Myocyte (in vitro differentiated cells): Measurements from ENCODE around the gene DNM1L. TPM values are rescaled to one million over a fixed set of nuclear protein-coding genes. Genes with fewer than 3 reads are reported as not detected.
"Not testable (repeated sequence)": the region's sequence is repeated elsewhere in the genome, so short reads cannot be mapped to it uniquely, and the experiment has no call there.

ENCODE experiments used
- DNase-seq: peaks from one replicate; pipeline ENCODE4 v3.0.0-alpha.2; 2012; ENCODE audit warnings: low read depth
- total RNA-seq: library from RNA; depleted of rRNA; stranded (reverse); fragments of >200 nt; gene quantifications from 2 replicates; pipeline ENCODE4 v1.2.3, GENCODE V29; 2014

Gene DNM1L
- total RNA-seq, 1 donor from 2014 or later = 44.4 TPM

DNA sequence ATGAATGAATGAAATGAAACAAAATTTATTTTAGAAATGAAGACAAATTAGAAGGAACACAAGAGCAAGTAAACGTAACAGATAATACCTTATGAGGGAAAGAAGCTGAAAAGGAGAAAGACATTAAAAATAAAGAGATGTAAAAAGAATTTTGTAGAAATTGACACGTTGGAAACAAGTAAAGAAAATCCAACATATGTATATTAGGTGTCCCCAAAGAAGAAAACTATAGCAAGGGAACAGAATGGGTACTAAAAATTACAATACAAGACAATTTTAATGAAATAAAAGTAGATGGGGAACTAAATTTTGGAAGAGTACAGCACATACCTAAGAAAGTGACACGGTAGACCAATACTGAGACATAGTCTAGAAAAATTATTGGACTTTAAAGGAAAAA lies 16.7 kb downstream of the DNM1L start:
- no peak for DNase-seq

DNA sequence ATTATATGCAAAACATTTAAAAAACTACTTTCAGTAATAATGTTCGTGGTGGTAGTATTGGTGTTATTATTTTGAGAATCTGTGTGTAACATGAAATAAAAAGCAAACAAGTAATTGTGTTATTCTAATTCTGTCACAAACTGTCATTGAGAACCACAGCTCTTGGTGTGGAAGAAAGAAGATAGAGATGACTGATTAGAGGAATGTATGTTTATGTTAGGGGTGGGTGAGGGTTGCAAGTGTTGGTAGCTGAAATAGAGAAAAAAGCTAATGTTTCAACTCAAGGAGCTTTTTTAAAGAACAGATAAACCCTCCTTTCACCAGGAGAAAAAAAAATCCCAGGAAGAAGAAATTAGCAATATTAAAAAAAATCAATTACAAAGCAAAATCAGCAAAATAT lies 18.3 kb downstream of the DNM1L start:
- no peak for DNase-seq

DNA sequence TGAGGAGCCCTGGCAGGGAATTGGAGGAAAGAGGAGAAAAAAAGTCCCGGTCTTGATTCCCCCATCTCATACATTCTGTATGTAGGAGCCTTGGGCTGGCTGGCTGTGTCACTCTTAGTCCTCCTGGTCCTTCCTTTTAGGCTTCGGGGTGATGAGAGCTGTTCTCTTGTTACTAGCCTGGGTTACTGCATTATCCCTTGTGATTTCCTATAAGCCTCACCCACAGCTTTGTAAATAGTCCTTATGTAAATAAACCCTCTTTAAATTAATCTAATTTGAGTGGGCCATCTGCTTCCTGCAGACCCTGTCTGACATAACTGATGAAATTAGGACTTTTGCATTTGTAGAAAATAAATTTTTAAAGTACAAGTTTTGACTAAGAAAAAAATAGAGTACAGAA lies 19.2 kb downstream of the DNM1L start:
- no peak for DNase-seq

- not testable (repeated sequence) for DNase-seq
Measured at GRCh38 chr12:32699437-32699836, 20.3 kb downstream of the DNM1L start.

- DNase-seq = no peak
Measured at GRCh38 chr12:32702473-32702872, 23.4 kb downstream of the DNM1L start.

GRCh38 chr12:32702946-32703345 lies 23.8 kb downstream of the DNM1L start:
- no peak for DNase-seq

DNA sequence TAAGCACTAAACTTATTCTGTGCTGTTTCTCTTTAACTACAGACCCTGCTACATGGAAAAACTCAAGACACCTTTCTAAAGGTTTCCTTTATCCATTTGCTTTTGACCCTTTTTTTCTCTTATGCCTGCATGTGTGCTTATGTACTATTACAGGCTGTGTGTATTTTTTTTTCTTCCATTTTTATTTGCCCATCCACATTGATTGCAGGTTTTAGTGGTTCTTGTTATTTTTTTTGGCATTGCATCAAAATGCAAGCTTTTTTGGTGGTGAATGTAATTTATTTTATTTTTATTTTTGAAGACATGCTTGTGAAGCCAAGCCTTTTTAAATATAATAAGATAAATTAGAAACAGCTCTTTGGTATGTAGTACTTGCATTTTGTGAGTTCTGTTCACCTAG lies 26.7 kb downstream of the DNM1L start:
- DNase-seq = no peak

GRCh38 chr12:32706335-32707024 lies 27.4 kb downstream of the DNM1L start:
- DNase-seq = no peak

- no peak for DNase-seq
Measured at GRCh38 chr12:32708926-32709325, 29.8 kb downstream of the DNM1L start.

- no peak for DNase-seq
Measured at GRCh38 chr12:32714772-32715171, 35.7 kb downstream of the DNM1L start.

DNA sequence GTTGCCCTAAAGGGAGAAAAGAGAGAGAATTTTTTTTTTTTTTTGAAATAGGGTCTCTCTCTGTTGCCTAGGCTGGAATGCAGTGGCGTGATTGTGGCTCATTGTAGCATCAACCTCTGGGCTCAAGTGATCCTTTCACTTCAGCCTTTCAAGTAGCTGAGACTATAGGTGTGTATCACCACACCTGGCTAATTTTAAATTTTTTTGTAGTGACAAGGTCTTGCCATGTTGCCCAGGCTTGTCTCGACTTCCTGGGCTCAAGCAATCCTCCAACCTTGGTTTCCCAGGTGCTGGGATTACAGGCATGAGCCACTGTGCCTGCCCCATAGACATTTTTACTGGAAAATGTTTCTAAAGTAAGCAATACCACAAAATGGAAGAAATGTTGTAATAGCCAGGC lies 39.8 kb downstream of the DNM1L start:
- no peak for DNase-seq

DNA sequence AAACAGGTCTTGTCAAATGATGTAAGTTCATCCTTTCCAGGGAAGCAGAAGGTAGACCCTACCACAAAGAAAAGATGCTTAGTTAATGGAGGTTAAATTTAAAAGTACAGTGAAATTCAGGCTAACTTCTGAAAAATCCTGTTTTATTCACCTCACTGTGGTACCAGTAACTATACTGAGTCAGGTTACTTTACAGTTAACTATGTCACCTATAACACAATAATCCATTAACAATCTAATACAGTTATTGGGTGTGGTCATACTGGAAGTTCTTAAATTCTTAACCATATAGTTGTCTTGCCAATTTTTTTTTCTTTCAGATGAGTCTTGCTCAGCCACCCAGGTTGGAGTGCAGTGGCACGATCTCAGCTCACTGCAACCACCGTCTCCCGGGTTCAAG lies 46.2 kb downstream of the DNM1L start:
- DNase-seq = not testable (repeated sequence)

GRCh38 chr12:32726286-32726685 lies 47.2 kb downstream of the DNM1L start:
- no peak for DNase-seq

GRCh38 chr12:32727237-32727636 lies 48.1 kb downstream of the DNM1L start:
- no peak for DNase-seq

GRCh38 chr12:32734952-32735351 lies 55.9 kb downstream of the DNM1L start:
- no peak for DNase-seq

DNA sequence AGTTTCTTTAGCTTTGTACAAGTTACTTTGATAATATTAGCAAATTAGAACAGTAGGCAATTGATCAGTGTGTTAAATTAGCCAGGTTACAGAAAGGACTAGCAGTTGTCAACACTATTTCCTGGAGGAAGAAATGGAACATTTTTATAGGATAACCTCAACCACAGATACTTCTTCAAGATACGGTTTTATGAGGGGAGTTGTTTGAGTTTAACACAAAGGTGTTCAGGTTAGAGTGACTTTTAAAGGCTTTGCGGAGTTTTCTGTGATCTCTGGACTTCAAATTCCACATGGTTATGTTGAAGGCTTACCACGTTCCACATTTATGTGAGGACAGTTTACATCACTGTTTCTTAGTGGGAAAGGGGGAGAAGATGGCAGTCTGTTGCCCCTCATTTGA lies 57.3 kb downstream of the DNM1L start:
- no peak for DNase-seq

DNA sequence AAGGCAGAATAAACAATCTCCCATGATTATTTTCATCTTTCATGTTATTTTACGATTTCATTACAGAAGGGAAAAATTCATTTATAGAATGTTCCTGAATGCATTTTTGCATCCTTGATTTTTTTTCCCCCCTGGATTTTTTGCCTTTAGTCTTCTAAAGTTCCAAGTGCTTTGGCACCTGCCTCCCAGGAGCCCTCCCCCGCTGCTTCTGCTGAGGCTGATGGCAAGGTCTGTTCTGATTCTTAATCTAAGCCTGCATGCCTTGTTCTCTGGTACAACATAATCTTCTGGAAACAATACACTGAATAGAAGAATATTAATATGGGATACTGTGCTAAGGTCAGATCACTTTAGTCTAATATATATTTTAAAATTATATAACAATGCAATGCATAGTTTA lies 58.6 kb downstream of the DNM1L start:
- no peak for DNase-seq

- peak; percentile 16 for DNase-seq
Measured at GRCh38 chr12:32739279-32739678, 60.2 kb downstream of the DNM1L start.

GRCh38 chr12:32742133-32742532 lies 63.0 kb downstream of the DNM1L start:
- no peak for DNase-seq

- DNase-seq = no peak
Measured at GRCh38 chr12:32743264-32743663, 64.2 kb downstream of the DNM1L start.

- DNase-seq = no peak
Measured at GRCh38 chr12:32753605-32754004, 74.5 kb downstream of the DNM1L start.

DNA sequence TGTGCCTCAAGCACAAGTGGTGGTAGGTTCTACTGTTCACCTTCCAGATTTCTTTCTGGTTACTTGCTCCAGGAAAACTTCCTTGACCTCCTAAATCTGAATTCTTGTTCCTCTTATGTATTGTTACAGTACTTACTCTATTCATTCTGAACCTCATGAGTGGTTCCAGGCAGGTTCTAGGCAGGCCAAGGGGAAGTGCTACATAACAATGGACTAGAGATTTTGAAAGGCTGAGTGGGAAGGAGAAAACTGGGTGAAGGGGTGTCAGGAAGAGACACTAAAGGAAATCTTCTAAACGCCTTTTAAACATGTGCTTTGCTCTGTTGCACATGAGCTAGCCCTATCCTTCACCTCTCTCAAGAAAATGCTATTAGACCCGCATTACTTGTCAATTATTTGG lies 75.0 kb downstream of the DNM1L start:
- DNase-seq = no peak

DNA sequence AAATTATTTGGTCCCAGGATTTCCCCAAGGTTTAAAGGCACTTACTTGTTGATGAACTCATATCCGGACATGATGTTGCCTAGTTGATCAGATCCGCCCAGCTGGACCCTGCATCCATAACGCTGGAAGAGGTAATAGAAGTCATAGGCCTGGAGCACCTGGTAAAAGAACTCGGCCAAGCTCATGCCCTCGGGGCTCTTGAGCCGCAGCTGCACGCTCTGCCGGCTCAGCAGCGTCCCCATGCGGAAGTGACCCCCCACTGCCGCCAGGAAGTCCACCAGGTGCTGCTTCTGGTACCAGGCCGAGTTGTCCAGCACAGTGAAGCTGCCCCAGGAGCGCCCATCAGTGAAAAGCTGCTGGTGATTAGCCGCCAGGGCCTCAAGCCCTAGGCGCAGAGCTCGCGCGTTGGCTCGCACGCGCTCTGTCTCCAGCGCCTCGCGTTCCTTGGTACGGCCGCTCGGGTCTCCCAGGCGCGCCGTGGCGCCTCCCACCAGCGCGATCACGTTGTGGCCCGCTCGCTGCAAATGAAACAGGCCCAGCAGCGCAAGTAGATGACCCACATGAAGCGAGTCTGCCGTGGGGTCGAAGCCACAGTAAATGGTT lies 76.1 kb downstream of the DNM1L start:
- DNase-seq = peak; percentile 80
